Ovary (tissue), 1 donor: Measurements from ENCODE around the gene TNFRSF13B.

Source experiments
- EP300 ChIP-seq: sonication (generic); formaldehyde crosslinking; IDR thresholded peaks from one replicate; pipeline ENCODE4 v1.6.1; 2017; ENCODE audit warnings: antibody characterized with exemption
- POLR2A ChIP-seq: fragments of 450-650 bp; IDR thresholded peaks from one replicate; pipeline ENCODE4 v1.6.1; 2017; ENCODE audit warnings: antibody characterized with exemption, mild to moderate bottlenecking, moderate library complexity

DNA sequence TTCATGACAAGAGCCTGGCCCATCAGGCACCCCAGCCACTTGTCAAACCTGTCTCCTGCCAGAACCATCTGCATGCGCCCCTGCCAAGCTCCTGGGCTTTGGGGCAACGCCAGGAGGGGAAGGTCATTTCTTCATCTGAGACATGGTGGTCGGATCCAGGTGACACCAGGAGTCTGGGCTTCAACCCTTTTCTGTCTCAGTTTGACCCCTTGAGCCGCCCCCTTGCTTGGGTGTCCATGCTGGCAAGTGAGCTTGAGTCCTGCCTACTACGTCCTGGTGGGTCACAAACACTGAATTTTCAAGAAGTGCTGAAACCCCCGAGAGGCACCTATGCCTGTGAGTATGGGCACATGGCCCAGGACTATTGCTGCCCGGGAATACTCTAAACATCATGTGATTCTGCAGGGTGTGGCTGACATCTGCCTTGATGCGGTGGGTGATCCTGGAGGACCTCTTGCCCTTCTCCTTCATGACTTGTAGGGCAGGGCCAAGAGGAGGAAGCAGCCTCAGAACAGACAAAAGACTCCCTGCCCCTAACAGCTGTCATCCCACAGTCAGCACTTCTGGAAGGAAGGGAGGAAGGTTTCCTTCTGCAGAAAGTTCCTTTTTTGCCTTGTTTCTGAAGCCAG lies 43.4 kb downstream of the TNFRSF13B start:
- TF ChIP-seq EP300 (no peak), POLR2A (no peak)
